OCI-LY3 (cell line): ENCODE measurements around the gene TOP1.
"Not testable (repeated sequence)": the region's sequence is repeated elsewhere in the genome, so short reads cannot be mapped to it uniquely, and the experiment has no call there.

Experiments used
- H2AFZ ChIP-seq: fragments of 200-600, 300-600 bp; shearing (Covaris generic); 2 replicates; pipeline ENCODE4 v1.6.0; 2014; ENCODE audit warnings: antibody characterized with exemption, low read depth, low read length
- H3K27ac ChIP-seq: fragments of 200-600, 300-600 bp; sonication (generic); 2 replicates; pipeline ENCODE4 v1.5.1; 2014; ENCODE audit warnings: mild to moderate bottlenecking, low read length, moderate library complexity, mixed read lengths
- H3K27me3 ChIP-seq: fragments of 200-600, 300-600 bp; sonication (generic); 2 replicates; pipeline ENCODE4 v1.6.1; 2014; ENCODE audit warnings: low read depth, low read length, mixed read lengths
- H3K36me3 ChIP-seq: fragments of 200-600, 300-600 bp; sonication (generic); replicated peaks from 2 replicates; pipeline ENCODE3; 2014; ENCODE audit warnings: low read depth, low read length, mixed read lengths
- H3K4me1 ChIP-seq: fragments of 300-600, 200-600 bp; sonication (generic); 2 replicates; pipeline ENCODE4 v1.6.1; 2014; ENCODE audit warnings: low read length, mixed read lengths
- H3K4me2 ChIP-seq: fragments of 200-600, 300-600 bp; sonication (generic); 2 replicates; pipeline ENCODE4 v1.6.1; 2014; ENCODE audit warnings: low read length, mixed read lengths
- H3K4me3 ChIP-seq: fragments of 300-600, 200-600 bp; sonication (generic); 2 replicates; pipeline ENCODE4 v1.5.1; 2014; ENCODE audit warnings: antibody characterized with exemption, mild to moderate bottlenecking, low read length, moderate library complexity
- H3K79me2 ChIP-seq: fragments of 300-600, 200-600 bp; shearing (Covaris generic); 2 replicates; pipeline ENCODE4 v1.6.1; 2014; ENCODE audit warnings: mild to moderate bottlenecking, low read length, mixed read lengths
- H3K9ac ChIP-seq: fragments of 300-600, 200-600 bp; shearing (Covaris generic); 2 replicates; pipeline ENCODE4 v1.6.0; 2014; ENCODE audit warnings: mild to moderate bottlenecking, low read length, moderate library complexity
- H3K9me3 ChIP-seq: fragments of 200-600, 300-600 bp; shearing (Covaris generic); 2 replicates; pipeline ENCODE4 v1.6.1; 2014; ENCODE audit warnings: low read length, mixed read lengths; ENCODE audit not compliant: insufficient read depth
- H4K20me1 ChIP-seq: fragments of 200-600, 300-600 bp; sonication (generic); 2 replicates; pipeline ENCODE4 v1.6.1; 2016; ENCODE audit warnings: low read length, mixed read lengths; ENCODE audit not compliant: insufficient read depth
- CTCF ChIP-seq: fragments of 200-600, 300-600 bp; sonication (generic); IDR thresholded peaks from 2 replicates; pipeline ENCODE4 v1.5.1; 2014; ENCODE audit warnings: antibody characterized with exemption, low read length, low read depth
- EZH2phosphoT487 ChIP-seq: fragments of 200-600 bp; shearing (Covaris generic); IDR thresholded peaks from 2 replicates; pipeline ENCODE4 v1.6.1; 2018; ENCODE audit warnings: antibody characterized with exemption, mixed run types, low read depth

TOP1 gene

GRCh38 chr20:41000628-41001027 is 28.0 kb upstream of the TOP1 start:
- no peak overlapping the region for H3K27ac ChIP-seq
- peaks cover 30% of the 10 kb centered on the region for H3K4me1 ChIP-seq
- H4K20me1 ChIP-seq = no peaks in the 10 kb centered on the region
- no peaks in the 10 kb centered on the region for H3K9me3 ChIP-seq
- TF ChIP-seq EZH2phosphoT487 (no peak), CTCF (no peak)
- H3K36me3 ChIP-seq = no peaks in the 10 kb centered on the region
- H2AFZ ChIP-seq = no peak overlapping the region
- H3K4me3 ChIP-seq = no peak overlapping the region
- no peak overlapping the region for H3K4me2 ChIP-seq
- H3K79me2 ChIP-seq = no peaks in the 10 kb centered on the region
- H3K27me3 ChIP-seq = no peaks in the 10 kb centered on the region
- no peak overlapping the region for H3K9ac ChIP-seq

GRCh38 chr20:41001497-41001896 is 27.1 kb upstream of the TOP1 start:
- H3K27ac ChIP-seq = no peak overlapping the region
- H3K79me2 ChIP-seq = no peaks in the 10 kb centered on the region
- peaks cover 30% of the 10 kb centered on the region for H3K4me1 ChIP-seq
- H3K9ac ChIP-seq = no peak overlapping the region
- no peaks in the 10 kb centered on the region for H3K27me3 ChIP-seq
- no peak overlapping the region for H2AFZ ChIP-seq
- 0 out of 2 replicates have a peak overlapping the region, but pooled peaks have one; percentile 1 for H3K4me2 ChIP-seq
- H4K20me1 ChIP-seq = no peaks in the 10 kb centered on the region
- no peak overlapping the region for H3K4me3 ChIP-seq
- no peaks in the 10 kb centered on the region for H3K36me3 ChIP-seq
- no peaks in the 10 kb centered on the region for H3K9me3 ChIP-seq
- TF ChIP-seq CTCF (no peak), EZH2phosphoT487 (no peak)

- Histone ChIP-seq H3K79me2 (no peaks in the 10 kb centered on the region), H3K4me2 (peak overlapping the region; percentile 48), H3K27ac (peak overlapping the region; percentile 49), H4K20me1 (no peaks in the 10 kb centered on the region), H3K9ac (peak overlapping the region; percentile 43; the same call in 1 of the 2 replicates), H2AFZ (peak overlapping the region; percentile 91), H3K36me3 (peaks cover 3% of the 10 kb centered on the region), H3K27me3 (no peaks in the 10 kb centered on the region), H3K4me3 (peak overlapping the region; percentile 40; the same call in 1 of the 2 replicates), H3K9me3 (no peaks in the 10 kb centered on the region), H3K4me1 (peaks cover 34% of the 10 kb centered on the region)
- TF ChIP-seq CTCF = no peak
- TF ChIP-seq EZH2phosphoT487 = no peak
These were observed 25.8 kb upstream of the TOP1 start for GRCh38 chr20:41002842-41003142.

DNA sequence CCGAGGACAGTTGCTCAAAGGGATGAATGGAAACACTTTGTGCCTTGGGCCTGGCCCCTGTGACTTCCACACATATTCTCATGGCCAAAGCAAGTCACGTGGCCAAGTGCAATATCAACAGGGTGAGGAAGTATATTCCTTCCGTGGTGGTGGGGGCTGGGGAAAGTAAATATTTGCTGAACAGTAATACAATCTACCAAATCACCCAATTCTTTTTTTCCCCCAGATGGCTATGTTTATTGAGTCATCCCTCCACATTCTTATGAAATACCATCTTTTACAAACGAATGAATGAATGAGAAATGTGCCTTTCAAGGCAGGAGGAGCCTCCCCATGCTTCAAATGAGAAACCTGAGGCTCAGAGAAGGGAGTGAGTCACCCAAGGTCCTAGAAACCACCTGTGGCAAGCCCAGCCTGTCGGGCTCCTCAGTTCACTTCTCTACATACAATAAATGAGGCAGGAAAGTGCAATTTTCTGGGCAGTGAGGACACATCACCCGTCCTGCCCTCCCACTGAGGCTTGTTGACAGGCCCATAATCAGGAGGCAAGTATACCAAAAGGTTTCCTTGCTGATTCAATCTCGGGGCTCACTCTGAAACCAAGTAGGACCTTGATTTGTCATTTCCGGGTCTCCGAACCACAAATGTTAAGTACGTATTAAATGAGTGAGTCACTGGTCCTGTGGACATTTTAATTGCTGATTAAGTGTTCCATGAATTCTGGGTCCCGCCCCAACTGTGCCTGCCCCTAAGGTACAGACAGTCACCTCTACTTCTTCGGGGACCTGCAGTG is 25.3 kb upstream of the TOP1 start:
- peak overlapping the region; percentile 49 for H3K27ac ChIP-seq
- H3K27me3 ChIP-seq = no peaks in the 10 kb centered on the region

GRCh38 chr20:41003936-41004294 is 24.7 kb upstream of the TOP1 start:
- H3K4me2 ChIP-seq = peak overlapping the region; percentile 48
- not testable (repeated sequence) for H3K79me2 ChIP-seq, H3K9ac ChIP-seq, H3K9me3 ChIP-seq, H4K20me1 ChIP-seq, H3K36me3 ChIP-seq, H3K27me3 ChIP-seq
- H2AFZ ChIP-seq = peak overlapping the region; percentile 91; the same call in 1 of the 2 replicates
- H3K4me1 ChIP-seq = peaks cover 44% of the 10 kb centered on the region
- peak overlapping the region; percentile 49; the same call in 1 of the 2 replicates for H3K27ac ChIP-seq
- peak overlapping the region; percentile 40 for H3K4me3 ChIP-seq

More for the DNA sequence above, 25.3 kb upstream of the TOP1 start:
- Histone ChIP-seq H3K36me3 (peaks cover 3% of the 10 kb centered on the region), H2AFZ (peak overlapping the region; percentile 91), H3K4me2 (peak overlapping the region; percentile 48), H3K4me3 (peak overlapping the region; percentile 40), H3K4me1 (peaks cover 39% of the 10 kb centered on the region), H4K20me1 (no peaks in the 10 kb centered on the region), H3K9ac (peak overlapping the region; percentile 43), H3K79me2 (no peaks in the 10 kb centered on the region), H3K9me3 (no peaks in the 10 kb centered on the region)
- TF ChIP-seq EZH2phosphoT487 = no peak
- no peak for TF ChIP-seq CTCF
